GM06990 (cell line): ENCODE data around the gene TOR1AIP1.
"Not testable (repeated sequence)": the region's sequence is repeated elsewhere in the genome, so short reads cannot be mapped to it uniquely, and the experiment has no call there.

Experiments
- DNase-seq: peaks from one replicate; pipeline ENCODE4 v3.0.0-alpha.2; 2011; ENCODE audit not compliant: insufficient read length; ENCODE audit errors: extremely low read depth
- H3K27me3 ChIP-seq: replicated peaks from 2 replicates; pipeline ENCODE4 v1.6.0; 2011; ENCODE audit warnings: low read length; ENCODE audit not compliant: control insufficient read depth, insufficient read depth
- H3K36me3 ChIP-seq: 2 replicates; pipeline ENCODE4 v1.5.1; 2011; ENCODE audit warnings: low read length; ENCODE audit not compliant: control insufficient read depth, insufficient read depth
- H3K4me3 ChIP-seq: replicated peaks from 2 replicates; pipeline ENCODE4 v1.5.1; 2011; ENCODE audit warnings: low read depth, mild to moderate bottlenecking, control low read depth, low read length
- CTCF ChIP-seq: IDR thresholded peaks from 2 replicates; pipeline ENCODE4 v1.5.1; 2011; ENCODE audit warnings: low read length, control low read depth, mild to moderate bottlenecking, inconsistent platforms; ENCODE audit not compliant: insufficient read depth, poor library complexity, severe bottlenecking

Gene TOR1AIP1

DNA sequence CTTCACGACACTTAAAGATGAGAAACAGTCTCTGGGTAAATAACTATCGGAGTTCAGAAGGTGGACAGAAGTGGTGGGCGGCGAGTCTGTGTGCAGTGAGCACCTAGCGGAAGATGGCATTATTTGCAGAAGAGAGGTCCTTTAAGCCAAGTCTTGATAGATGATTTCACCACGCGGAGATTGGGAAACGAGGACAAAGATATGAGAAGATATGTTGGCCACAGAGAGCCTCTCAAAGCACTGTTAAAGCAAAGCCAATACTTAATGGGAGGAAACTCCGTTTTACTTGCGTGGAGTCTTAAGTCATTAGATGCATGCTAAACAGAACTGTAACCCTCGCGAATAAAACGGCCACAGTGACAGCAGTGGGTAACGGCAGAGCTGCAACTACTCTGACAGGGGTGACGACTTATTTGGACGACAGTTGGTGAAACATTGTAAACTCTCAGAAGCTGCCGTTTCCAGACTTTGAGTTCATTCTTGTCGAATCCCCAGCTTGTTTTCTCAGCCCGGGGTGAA lies 71.9 kb downstream of the TOR1AIP1 start:
- peak; percentile 38 for TF ChIP-seq CTCF
- Histone ChIP-seq H3K4me3 (peak overlapping the region; percentile 96), H3K27me3 (no peaks in the 10 kb centered on the region), H3K36me3 (no peaks in the 10 kb centered on the region)
- DNase-seq, result no peak

GRCh38 chr1:179954493-179955286 lies 72.6 kb downstream of the TOR1AIP1 start, which contains the start of gene CEP350:
TSS of gene CEP350 (plus strand) at chr1:179954810. CDS start at chr1:179986182, 31,372 bp downstream.
- H3K36me3 ChIP-seq, result no peaks in the 10 kb centered on the region
- TF ChIP-seq CTCF, result no peak
- H3K27me3 ChIP-seq, result no peaks in the 10 kb centered on the region
- H3K4me3 ChIP-seq, result peak within 1 kb of the TSS; percentile 96
- DNase-seq, result peak; percentile 96

DNA sequence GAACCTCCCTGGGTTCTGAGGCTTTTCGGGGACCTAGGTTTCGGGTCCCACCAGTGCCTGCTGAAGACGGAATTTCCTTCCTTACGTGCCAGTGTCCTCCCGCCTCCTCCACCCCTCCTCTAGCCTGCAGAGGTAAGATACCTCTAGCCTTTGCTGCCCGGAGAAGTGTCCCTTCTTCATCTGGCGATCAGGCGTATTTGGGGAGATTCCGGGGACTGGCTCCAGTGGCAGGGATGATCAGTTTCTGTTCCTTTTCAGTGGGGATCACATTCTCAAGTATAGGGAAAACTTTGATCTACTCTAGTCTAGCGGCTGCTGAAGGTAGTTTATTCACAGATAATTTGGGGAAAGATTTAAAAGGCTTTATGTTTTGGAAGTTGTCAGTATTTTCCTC lies 73.2 kb downstream of the TOR1AIP1 start:
- no peak for DNase-seq
- Histone ChIP-seq H3K36me3 (no peaks in the 10 kb centered on the region), H3K4me3 (peak overlapping the region; percentile 96), H3K27me3 (no peaks in the 10 kb centered on the region)
- TF ChIP-seq CTCF, result no peak

GRCh38 chr1:179955731-179956130 lies 73.6 kb downstream of the TOR1AIP1 start:
- Histone ChIP-seq H3K4me3 (peak overlapping the region; percentile 96), H3K27me3 (no peaks in the 10 kb centered on the region), H3K36me3 (no peaks in the 10 kb centered on the region)
- no peak for TF ChIP-seq CTCF
- no peak for DNase-seq

DNA sequence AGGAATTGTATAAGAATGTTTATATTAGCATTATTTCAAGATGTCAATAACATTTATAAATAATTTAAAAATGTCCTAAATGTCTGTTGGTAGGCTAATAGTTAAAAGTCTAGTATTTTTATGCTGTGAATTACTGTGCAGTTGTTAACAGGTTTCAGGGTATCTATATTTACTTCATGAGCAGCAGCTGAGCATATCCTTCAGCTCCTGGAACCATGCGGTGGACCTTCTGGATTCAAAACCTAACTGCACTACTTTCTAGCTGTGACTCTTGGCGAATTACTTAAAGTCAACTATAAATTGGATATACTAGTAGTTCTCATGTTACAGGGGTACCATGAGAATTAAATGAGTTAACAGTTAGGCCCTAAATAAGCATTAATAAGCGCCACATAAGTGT lies 76.3 kb downstream of the TOR1AIP1 start:
- TF ChIP-seq CTCF, result no peak
- Histone ChIP-seq H3K27me3 (no peaks in the 10 kb centered on the region), H3K4me3 (no peak overlapping the region), H3K36me3 (no peaks in the 10 kb centered on the region)
- DNase-seq, result no peak

DNA sequence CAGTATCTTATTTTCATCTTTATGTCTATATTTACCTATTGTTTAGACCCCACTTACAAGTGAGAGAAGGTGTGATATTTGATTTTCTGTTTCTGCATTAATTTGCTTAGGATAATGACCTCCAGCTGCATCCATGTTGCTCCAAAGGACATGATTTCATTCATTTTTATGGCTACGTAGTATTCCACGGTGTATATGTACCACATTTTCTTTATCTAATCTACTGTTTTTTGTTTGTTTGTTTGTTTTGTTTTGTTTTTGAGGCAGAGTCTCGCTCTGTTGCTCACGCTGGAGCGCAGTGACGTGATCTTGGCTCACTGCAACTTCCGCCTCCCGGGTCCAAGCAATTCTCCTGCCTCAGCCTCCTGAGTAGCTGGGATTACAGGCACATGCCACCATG lies 80.1 kb downstream of the TOR1AIP1 start:
- not testable (repeated sequence) for H3K36me3 ChIP-seq, H3K27me3 ChIP-seq, DNase-seq, H3K4me3 ChIP-seq
